ENCODE data around the gene RPS6KA3. TPM values are rescaled to one million over a fixed set of nuclear protein-coding genes. Genes with fewer than 3 reads are reported as not detected.

The RPS6KA3 gene
- total and polyA plus RNA-seq, 9 of the 15 experiments (the other 6 are each of a cell fraction or from before 2014, with no cell fraction given): 10.9 to 61.9 (median 37.4) TPM

GRCh38 chrX:20300822-20301221, 34.1 kb upstream of the RPS6KA3 start (continued):
- no peak for TF ChIP-seq RNF219 (CRISPR knock-in tag; IDR thresholded peaks at IDR 0.05)
- TF ChIP-seq ZBTB7A (IDR thresholded peaks at IDR 0.05; ENCODE audit: borderline replicate concordance, control insufficient read depth, low read depth, low read length): no peak
- TF ChIP-seq ASH1L (IDR thresholded peaks at IDR 0.05; ENCODE audit: borderline replicate concordance, low read depth, partially characterized antibody): no peak
- no peak for TF ChIP-seq PPARD (CRISPR knock-in tag; IDR thresholded peaks at IDR 0.05)
- TF ChIP-seq RNF2 (IDR thresholded peaks at IDR 0.05): no peak
- no peak for TF ChIP-seq CTCFL (IDR thresholded peaks at IDR 0.05; ENCODE audit: borderline replicate concordance, insufficient read depth, low read depth, low read length, poor library complexity, severe bottlenecking)
- TF ChIP-seq KDM1A (IDR thresholded peaks at IDR 0.05): no peak
- TF ChIP-seq RFX1 (IDR thresholded peaks at IDR 0.05): no peak
- TF ChIP-seq ZNF436 (CRISPR knock-in tag; IDR thresholded peaks at IDR 0.05): no peak
- no peak for TF ChIP-seq PHTF2 (CRISPR knock-in tag; IDR thresholded peaks at IDR 0.05)
